ENCODE measurements around the gene PRDM12.

Gene PRDM12

DNA sequence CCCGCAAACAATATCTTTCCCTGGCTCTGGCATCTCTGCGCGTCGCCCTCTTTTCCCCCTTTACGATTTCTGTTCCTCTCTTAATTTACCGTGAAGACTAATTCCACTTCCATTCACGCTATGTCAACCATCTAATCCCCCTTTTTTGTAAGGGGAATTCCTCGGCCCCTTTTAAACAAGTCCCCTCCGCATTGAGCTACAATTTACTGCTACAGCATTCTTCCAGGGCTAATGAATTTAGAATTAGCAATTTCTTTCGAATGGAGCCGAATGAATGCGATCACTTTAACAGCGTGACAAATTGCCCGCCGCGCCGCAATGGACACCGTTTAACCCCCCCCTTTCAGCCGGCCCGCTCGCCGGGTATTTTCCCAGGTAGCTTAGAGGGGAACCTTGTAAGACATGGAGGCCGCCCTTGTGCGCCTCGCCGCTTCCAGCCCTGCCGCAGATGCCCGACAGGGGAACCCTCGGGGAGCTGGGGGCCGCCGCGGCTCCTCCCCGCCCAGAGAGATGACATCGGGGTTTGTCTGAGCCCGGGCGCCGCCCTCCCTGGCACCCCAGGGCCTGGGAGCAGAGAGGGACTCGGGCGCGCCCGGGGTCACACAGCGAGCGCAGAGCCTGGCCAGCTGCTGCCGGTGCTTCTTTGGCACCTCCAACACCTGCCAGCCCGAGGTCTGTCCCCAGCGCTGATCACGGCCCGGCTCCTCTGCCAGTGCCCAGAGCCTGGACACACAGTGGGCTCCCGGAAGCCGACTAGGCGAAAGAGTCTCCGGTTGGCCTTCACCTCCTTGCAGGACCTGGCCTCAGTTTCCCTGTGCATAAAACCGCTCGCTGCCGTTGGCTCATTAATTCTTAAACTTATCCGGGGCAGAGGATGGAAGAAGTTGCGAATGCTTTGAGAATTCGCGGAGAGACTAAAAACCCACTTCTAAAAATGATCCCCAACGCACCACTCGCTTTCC lies 1.3 kb downstream of the PRDM12 start:
- Mint-ChIP-seq H3K4me1 (ENCODE audit: low read depth) (no peaks in the 10 kb centered on the region), H3K4me3 (no peak overlapping the region), H3K27ac (peak overlapping the region; percentile 63), H3K36me3 (ENCODE audit: low read depth) (no peaks in the 10 kb centered on the region), H3K9me3 (no peaks in the 10 kb centered on the region), H3K27me3 (ENCODE audit: low read depth) (peaks cover 60% of the 10 kb centered on the region)
- DNase-seq (ENCODE audit: low spot score), result no peak

DNA sequence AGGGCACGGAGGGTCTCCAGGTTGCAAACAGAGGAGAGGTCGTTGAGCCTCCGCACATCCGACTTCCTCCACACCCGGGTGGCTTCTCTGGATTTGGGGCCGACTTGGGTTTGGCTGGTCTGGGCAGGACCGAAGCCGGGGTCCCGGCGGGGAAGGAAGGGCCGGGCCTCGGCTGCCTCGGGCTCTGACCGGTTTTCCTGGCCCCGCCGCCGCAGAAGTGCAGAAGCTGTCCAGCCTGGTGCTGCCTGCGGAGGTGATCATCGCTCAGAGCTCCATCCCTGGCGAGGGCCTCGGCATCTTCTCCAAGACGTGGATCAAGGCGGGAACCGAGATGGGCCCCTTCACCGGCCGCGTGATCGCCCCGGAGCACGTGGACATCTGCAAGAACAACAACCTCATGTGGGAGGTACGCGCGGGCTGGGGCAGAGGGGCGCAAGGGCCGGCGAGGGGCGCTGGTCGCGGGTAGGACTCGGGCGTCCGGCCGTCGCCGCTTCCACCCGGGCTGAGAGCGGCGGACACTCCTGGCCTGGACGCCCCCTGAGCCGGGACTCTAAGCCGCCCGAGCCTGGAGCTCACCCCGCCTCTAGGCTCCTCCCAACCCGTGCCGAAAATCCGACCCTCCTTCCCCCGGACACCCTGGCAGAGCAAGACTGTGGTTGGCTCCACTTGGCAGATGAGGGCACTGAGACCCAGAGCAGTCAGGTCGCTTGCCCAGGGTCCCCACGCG lies 2.2 kb downstream of the PRDM12 start:
- Mint-ChIP-seq H3K36me3 (ENCODE audit: low read depth) (no peaks in the 10 kb centered on the region), H3K27ac (no peak overlapping the region), H3K4me3 (no peak overlapping the region), H3K9me3 (no peaks in the 10 kb centered on the region), H3K27me3 (ENCODE audit: low read depth) (peaks cover 60% of the 10 kb centered on the region), H3K4me1 (ENCODE audit: low read depth) (no peaks in the 10 kb centered on the region)
- no peak for DNase-seq (ENCODE audit: low spot score)

DNA sequence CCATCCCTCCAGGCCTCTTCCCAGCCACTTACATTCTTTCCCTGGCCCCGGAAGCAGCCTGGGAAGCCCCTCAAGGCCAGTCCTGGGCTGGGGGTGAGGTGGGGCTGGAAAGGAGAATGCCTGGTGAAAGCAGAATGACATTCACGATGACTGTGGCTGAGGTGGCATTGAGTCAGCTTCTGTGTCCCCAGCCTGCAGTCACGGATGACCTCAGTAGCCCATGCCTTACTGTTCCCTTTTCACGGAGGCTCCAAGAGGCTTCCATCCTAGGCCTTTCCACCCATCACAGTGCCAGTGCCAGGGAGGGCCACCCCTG lies 2.7 kb downstream of the PRDM12 start:
- no peaks in the 10 kb centered on the region for H3K36me3 Mint-ChIP-seq (ENCODE audit: low read depth)
- H3K4me1 Mint-ChIP-seq (ENCODE audit: low read depth), result no peaks in the 10 kb centered on the region
- no peak for DNase-seq (ENCODE audit: low spot score)
- peaks cover 58% of the 10 kb centered on the region for H3K27me3 Mint-ChIP-seq (ENCODE audit: low read depth)
- no peak overlapping the region for H3K27ac Mint-ChIP-seq
- no peak overlapping the region for H3K4me3 Mint-ChIP-seq
- H3K9me3 Mint-ChIP-seq, result no peaks in the 10 kb centered on the region

DNA sequence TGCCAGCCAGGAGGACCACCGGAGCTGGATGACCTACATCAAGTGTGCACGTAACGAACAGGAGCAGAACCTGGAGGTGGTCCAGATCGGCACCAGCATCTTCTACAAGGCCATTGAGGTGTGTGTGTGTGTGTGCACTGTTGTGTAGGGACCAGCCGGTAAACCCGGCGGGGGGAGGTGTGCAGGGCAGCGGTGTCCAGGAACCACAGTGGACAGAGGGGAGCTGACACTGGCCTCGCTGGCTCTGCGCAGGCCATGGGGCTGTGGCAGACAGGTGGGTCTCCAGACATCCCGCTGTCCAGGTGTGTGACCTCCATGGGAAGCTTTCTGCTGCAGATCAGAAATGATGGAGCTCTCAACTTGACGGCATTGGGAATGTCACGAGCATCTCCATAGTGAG lies 3.8 kb downstream of the PRDM12 start:
- H3K9me3 Mint-ChIP-seq, result no peaks in the 10 kb centered on the region
- H3K27me3 Mint-ChIP-seq (ENCODE audit: low read depth), result peaks cover 52% of the 10 kb centered on the region
- H3K27ac Mint-ChIP-seq, result no peak overlapping the region
- no peaks in the 10 kb centered on the region for H3K36me3 Mint-ChIP-seq (ENCODE audit: low read depth)
- no peak overlapping the region for H3K4me3 Mint-ChIP-seq
- DNase-seq (ENCODE audit: low spot score), result no peak
- no peaks in the 10 kb centered on the region for H3K4me1 Mint-ChIP-seq (ENCODE audit: low read depth)

DNA sequence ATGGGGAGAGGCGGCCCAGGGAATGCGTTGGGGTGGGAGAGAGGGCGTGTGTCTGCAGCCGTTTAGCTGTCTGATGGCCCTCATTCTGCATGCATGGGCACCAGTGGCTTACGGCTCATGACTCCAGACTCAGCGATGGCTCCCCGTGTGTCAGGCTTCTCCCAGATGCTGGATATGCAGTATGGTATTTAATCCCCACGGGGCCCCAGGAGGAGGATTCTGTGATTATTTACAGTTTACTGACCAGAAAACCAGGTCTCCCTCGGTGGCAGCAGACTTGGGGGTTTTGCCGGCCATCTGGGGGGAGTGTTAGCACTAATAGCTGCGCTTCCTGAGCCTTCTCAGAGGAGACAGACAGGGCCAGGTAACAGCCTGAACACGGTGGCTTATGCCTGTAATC lies 4.3 kb downstream of the PRDM12 start:
- H3K4me3 Mint-ChIP-seq, result no peak overlapping the region
- no peaks in the 10 kb centered on the region for H3K36me3 Mint-ChIP-seq (ENCODE audit: low read depth)
- no peak overlapping the region for H3K27ac Mint-ChIP-seq
- no peaks in the 10 kb centered on the region for H3K9me3 Mint-ChIP-seq
- peaks cover 50% of the 10 kb centered on the region for H3K27me3 Mint-ChIP-seq (ENCODE audit: low read depth)
- H3K4me1 Mint-ChIP-seq (ENCODE audit: low read depth), result no peaks in the 10 kb centered on the region
- no peak for DNase-seq (ENCODE audit: low spot score)

DNA sequence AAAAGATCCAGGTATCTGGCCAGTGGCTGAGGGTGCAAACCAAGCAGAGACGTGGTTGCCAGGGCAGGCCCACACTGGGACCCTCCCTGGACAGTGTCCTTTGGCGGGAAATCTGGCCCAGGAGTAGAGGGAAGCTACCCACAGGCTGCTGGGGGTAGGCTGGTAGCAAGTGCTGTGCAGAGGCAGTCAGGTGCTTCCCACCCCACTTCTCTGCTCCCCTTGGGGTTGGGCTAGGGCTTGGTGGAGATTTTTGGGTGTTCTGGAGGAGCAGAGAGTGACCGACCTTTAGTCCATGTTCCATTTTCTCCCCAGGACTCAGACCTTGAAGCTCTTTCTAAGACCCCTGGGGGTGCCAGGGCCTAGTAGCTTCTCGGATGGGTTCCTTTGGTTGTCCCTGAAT lies 5.6 kb downstream of the PRDM12 start:
- H3K4me3 Mint-ChIP-seq, result no peak overlapping the region
- peaks cover 43% of the 10 kb centered on the region for H3K27me3 Mint-ChIP-seq (ENCODE audit: low read depth)
- H3K4me1 Mint-ChIP-seq (ENCODE audit: low read depth), result no peaks in the 10 kb centered on the region
- no peak for DNase-seq (ENCODE audit: low spot score)
- no peaks in the 10 kb centered on the region for H3K9me3 Mint-ChIP-seq
- H3K36me3 Mint-ChIP-seq (ENCODE audit: low read depth), result no peaks in the 10 kb centered on the region
- H3K27ac Mint-ChIP-seq, result no peak overlapping the region

DNA sequence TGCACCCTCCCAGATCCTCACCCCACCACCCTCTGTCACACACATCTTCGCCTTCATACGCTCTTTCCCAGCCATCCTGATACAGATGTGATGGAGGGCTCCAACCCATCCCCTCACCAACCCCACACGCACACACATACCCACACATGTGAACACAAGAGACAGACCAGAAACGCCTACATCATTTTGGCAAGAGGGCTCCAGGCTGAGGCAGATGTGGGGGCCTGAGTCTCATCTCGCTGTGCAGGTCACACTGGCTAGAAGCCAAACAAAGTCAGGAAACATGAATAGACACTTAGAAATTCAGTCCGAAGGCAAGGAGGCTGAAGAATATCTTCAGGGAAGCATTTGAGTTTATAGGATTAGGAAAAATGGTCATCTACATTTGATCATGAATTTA lies 6.2 kb downstream of the PRDM12 start:
- Mint-ChIP-seq H3K36me3 (ENCODE audit: low read depth) (no peaks in the 10 kb centered on the region), H3K9me3 (no peaks in the 10 kb centered on the region), H3K4me1 (ENCODE audit: low read depth) (no peaks in the 10 kb centered on the region), H3K27ac (no peak overlapping the region), H3K27me3 (ENCODE audit: low read depth) (peaks cover 38% of the 10 kb centered on the region), H3K4me3 (no peak overlapping the region)
- DNase-seq (ENCODE audit: low spot score), result no peak

DNA sequence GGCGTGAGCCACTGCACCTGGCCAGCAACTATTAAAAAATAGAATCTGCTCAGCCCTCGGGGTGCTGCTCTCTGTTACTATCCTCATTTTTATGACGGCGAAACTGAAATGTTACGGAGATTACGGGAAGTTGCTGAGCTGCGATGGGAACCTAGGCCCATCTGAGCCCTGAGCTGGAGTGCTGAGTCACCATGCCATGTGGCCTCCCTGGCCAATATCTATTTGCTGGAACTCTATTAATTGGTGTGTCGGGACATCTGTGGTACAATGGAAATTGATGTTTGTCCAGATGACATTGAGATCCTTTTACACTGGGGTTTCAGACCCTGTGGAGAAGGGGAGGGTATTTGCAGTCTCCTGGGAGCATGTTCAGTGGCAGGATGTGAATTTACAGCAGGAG lies 8.1 kb downstream of the PRDM12 start:
- no peak for DNase-seq (ENCODE audit: low spot score)
- Mint-ChIP-seq H3K27ac (no peak overlapping the region), H3K9me3 (no peaks in the 10 kb centered on the region), H3K4me3 (no peak overlapping the region), H3K36me3 (ENCODE audit: low read depth) (no peaks in the 10 kb centered on the region), H3K4me1 (ENCODE audit: low read depth) (no peaks in the 10 kb centered on the region), H3K27me3 (ENCODE audit: low read depth) (peaks cover 34% of the 10 kb centered on the region)

DNA sequence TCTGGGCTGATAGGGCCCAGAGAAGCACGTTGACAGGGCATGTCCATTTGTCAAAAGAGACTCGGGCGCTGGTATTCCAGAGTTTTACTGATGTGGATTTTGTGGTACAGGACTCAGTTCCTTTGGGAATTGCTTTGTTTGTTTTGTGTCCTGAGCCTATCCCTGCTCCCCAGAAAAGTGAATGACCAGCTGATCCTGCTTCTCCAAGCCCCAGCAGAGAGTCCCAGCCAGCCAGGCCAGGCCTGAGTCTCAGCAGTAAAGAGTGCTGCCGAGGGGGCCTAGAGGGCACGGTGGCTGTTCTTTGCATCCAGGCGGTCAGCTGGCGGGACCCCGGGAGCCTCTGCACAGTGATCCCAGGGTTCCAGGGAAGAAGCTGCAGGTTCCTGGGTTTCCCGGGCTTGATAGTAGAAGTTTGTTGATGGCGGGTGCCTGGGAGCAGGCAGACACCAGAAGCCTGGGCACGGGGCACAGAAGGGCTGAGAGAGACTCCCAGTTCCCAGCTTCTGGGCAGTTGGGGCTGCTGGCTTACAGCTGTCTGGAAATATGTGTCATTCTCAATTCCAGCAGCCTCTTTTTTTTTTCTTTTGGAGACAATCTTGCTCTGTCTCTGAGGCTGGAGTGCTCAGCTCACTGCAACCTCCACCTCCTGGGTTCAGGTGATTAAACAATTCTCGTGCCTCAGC lies 8.7 kb downstream of the PRDM12 start:
- Mint-ChIP-seq H3K4me3 (no peak overlapping the region), H3K27me3 (ENCODE audit: low read depth) (peaks cover 30% of the 10 kb centered on the region), H3K27ac (no peak overlapping the region), H3K36me3 (ENCODE audit: low read depth) (no peaks in the 10 kb centered on the region), H3K9me3 (no peaks in the 10 kb centered on the region), H3K4me1 (ENCODE audit: low read depth) (no peaks in the 10 kb centered on the region)
- no peak for DNase-seq (ENCODE audit: low spot score)

DNA sequence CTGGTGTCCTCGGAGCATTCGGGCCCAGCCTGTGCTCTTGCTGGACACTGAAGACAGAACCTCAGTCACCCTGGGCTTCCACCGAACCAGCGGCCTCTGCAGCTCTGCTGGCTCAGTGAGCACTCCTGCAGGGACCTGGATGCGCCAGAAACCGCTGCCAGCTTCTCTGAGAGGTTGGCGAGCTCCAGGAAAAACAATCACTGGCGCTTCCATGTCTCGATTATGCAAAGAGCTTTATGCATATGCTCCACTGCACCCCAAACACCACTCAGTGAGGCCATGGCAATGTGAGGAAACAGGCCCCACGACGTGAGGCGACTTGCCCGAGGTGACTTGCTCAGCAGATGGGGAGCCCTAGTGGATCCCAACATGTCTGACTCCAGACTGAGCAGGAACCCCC lies 11.0 kb downstream of the PRDM12 start:
- H3K27me3 Mint-ChIP-seq (ENCODE audit: low read depth), result peaks cover 34% of the 10 kb centered on the region
- DNase-seq (ENCODE audit: low spot score), result no peak
- no peak overlapping the region for H3K27ac Mint-ChIP-seq
- no peaks in the 10 kb centered on the region for H3K4me1 Mint-ChIP-seq (ENCODE audit: low read depth)
- no peaks in the 10 kb centered on the region for H3K36me3 Mint-ChIP-seq (ENCODE audit: low read depth)
- H3K9me3 Mint-ChIP-seq, result no peaks in the 10 kb centered on the region
- no peak overlapping the region for H3K4me3 Mint-ChIP-seq

DNA sequence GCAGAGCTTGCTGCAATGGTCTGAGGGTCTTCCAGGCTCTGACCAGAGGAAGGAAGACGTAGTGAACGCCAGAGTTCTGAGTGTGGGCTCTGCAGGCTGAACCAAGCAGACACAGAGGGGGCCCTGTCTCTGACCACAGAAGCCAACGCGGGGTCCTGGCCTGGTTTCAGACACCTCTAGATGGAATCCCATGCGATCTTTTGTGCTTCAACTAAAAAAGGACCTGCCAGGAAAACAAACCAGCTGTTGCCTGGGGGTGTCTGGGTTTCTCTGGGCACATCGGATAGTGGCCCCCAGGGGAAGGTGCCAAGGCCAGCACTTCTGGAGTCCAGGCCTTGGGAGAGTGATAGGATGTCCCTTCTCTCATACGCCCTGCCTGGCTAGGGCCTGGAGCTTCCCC lies 12.9 kb downstream of the PRDM12 start:
- Mint-ChIP-seq H3K27ac (no peak overlapping the region), H3K4me3 (no peak overlapping the region), H3K27me3 (ENCODE audit: low read depth) (peaks cover 25% of the 10 kb centered on the region), H3K4me1 (ENCODE audit: low read depth) (peaks cover 1% of the 10 kb centered on the region), H3K36me3 (ENCODE audit: low read depth) (no peaks in the 10 kb centered on the region), H3K9me3 (no peaks in the 10 kb centered on the region)
- DNase-seq (ENCODE audit: low spot score), result no peak

DNA sequence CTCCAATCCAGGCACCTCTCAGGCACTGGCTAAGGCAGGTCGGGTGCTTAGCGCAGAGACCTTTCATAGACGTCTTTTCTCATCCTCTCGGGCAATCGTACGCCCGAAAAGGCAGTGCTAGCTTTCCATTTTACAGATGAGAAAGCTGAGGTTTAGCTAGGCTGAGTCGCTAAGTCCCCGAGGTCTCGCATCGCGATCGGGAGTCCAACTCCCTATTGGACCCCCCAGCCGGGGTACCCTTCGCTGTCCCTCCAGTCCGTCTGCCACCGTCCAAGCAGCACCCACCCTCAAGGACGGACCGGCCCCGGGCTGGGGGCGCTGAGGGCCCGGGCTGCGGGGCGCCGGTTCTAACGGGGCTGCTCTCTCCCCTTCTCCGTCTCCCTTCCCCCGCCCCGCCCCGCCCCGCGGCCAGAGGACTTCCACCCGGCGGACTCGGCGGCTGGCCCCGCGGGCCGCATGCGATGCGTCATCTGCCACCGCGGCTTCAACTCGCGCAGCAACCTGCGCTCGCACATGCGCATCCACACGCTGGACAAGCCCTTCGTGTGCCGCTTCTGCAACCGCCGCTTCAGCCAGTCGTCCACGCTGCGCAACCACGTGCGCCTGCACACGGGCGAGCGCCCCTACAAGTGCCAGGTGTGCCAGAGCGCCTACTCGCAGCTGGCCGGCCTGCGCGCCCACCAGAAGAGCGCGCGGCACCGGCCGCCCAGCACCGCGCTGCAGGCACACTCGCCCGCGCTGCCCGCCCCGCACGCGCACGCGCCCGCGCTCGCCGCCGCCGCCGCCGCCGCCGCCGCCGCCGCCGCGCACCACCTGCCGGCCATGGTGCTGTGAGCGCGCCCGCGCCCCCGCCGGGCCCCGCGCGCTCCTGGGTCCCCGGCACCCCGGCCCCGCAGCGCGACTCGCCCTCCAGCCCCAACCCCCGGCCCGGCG lies 16.7 kb downstream of the PRDM12 start:
- peaks cover 4% of the 10 kb centered on the region for H3K4me1 Mint-ChIP-seq (ENCODE audit: low read depth)
- peak; percentile 83 for DNase-seq (ENCODE audit: low spot score)
- no peaks in the 10 kb centered on the region for H3K9me3 Mint-ChIP-seq
- H3K4me3 Mint-ChIP-seq, result peak overlapping the region; percentile 45
- H3K27ac Mint-ChIP-seq, result no peak overlapping the region
- H3K27me3 Mint-ChIP-seq (ENCODE audit: low read depth), result peaks cover 26% of the 10 kb centered on the region
- H3K36me3 Mint-ChIP-seq (ENCODE audit: low read depth), result peaks cover 2% of the 10 kb centered on the region

DNA sequence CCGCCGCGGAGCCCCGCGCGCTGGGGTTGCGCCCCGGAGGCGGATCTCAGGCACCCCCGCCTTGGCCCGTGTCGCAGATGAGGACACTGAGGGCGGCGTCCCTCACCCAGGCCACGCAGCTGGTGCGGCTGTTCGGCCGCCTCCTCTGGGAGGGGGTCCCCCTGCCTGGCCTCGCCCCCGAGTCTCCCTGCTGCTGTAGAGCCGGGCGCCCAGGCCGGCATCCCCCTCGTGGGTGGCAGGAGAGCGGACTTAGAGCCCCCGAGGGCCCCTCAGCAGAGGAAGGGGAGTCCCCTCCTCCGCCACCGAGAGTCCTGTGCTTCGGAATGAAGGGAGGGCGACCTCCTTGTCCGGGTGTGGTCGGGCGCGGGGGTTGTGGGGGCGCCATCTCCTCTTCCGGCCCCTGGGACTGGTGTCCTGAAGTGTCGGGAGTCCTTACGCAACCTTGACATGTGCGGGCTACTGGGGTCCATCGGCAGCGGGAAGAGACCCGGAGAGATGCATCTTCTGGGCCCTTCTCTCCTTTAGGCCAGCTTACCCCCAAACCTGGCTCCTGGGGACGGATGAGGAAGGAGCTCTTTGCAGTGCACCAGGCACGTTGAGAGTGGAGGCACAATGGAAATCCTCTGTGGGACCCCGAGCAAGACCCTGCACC lies 17.5 kb downstream of the PRDM12 start:
- Mint-ChIP-seq H3K27me3 (ENCODE audit: low read depth) (peaks cover 22% of the 10 kb centered on the region), H3K27ac (peak overlapping the region; percentile 26), H3K36me3 (ENCODE audit: low read depth) (peaks cover 2% of the 10 kb centered on the region), H3K4me3 (peak overlapping the region; percentile 88), H3K4me1 (ENCODE audit: low read depth) (peaks cover 4% of the 10 kb centered on the region), H3K9me3 (no peaks in the 10 kb centered on the region)
- DNase-seq (ENCODE audit: low spot score), result no peak
